ENCODE measurements around the gene NEK10. TPM values are rescaled to one million over a fixed set of nuclear protein-coding genes. Genes with fewer than 3 reads are reported as not detected.
A peak's percentile ranks its signal among the peaks of the same experiment; 100 is the strongest.

NEK10 gene
- polyA plus RNA-seq, 2 of the 4 experiments (the other 2 are of a cell fraction), result 1.7 to 2.9 TPM

DNA sequence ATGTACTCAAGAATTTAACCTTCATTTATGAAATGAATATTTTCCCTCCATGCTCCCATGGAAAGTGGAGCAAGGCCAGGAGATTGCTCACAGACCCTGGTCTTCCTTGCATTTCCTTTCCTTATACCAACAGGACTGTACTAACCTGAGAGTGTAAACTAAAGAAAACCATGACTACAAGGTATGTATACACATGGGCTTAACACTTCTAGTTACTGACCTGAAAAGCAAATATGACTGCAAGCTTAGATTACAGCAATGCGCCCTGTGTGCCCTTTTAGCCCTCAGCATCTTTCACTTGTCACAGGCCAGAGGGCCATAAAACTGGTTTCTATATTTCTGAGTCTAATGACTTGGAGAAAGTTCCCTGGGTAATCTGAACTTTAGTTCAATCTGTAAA is 52.1 kb downstream of the NEK10 start:
- H3K4me3 ChIP-seq, result no peak overlapping the region
- CTCF ChIA-PET, result interaction anchor here (1.2 to 2.0 kb wide), 2 partner anchors 395 to 405 kb away, joined by 3 to 6 read pairs; partner anchors contain the start of gene EOMES
- TF ChIP-seq SMC3 (IDR thresholded peaks at IDR 0.05) (no peak), RAD21 (conservative IDR thresholded peaks at IDR 0.05 in 1 of 2, IDR thresholded peaks at IDR 0.05 in 1 of 2) (no peak), CEBPB (IDR thresholded peaks at IDR 0.05) (no peak), USF2 (IDR thresholded peaks at IDR 0.05) (no peak), CHD2 (IDR thresholded peaks at IDR 0.05; ENCODE audit: low read length, partially characterized antibody) (no peak), NFE2L2 (conservative IDR thresholded peaks at IDR 0.05; ENCODE audit: low read length) (no peak), SREBF2 (IDR thresholded peaks at IDR 0.05) (no peak), BHLHE40 (IDR thresholded peaks at IDR 0.05; ENCODE audit: low read depth, low read length) (no peak), TFCP2L1 (CRISPR knock-in tag; IDR thresholded peaks at IDR 0.05) (no peak)
- no peak overlapping the region for H3K4me2 ChIP-seq
- no peak for FAIRE-seq
- peak in 1 of 2 experiments; percentile 7 for DNase-seq (ENCODE audit: low read depth in 1 of 2, low spot score in 1 of 2)
- H3K4me1 ChIP-seq, result peaks cover 6% of the 10 kb centered on the region; the same call in 2 of the 3 replicates
- H3K27ac ChIP-seq, result no peak overlapping the region
- ATAC-seq, result peak in 1 of 2 experiments; percentile 61; a peak in 3 of 6 replicates
- POLR2A ChIA-PET, result no interaction called here
- 60% methylated on average over 1 of the region's 1 CpG for WGBS (ENCODE audit: missing lambda C conversion rate)
- H3K9me3 ChIP-seq, result no peaks in the 10 kb centered on the region

GRCh38 chr3:27315003-27315402 is 54.2 kb downstream of the NEK10 start:
- ATAC-seq, result no peak
- TF ChIP-seq, protein P1, sequence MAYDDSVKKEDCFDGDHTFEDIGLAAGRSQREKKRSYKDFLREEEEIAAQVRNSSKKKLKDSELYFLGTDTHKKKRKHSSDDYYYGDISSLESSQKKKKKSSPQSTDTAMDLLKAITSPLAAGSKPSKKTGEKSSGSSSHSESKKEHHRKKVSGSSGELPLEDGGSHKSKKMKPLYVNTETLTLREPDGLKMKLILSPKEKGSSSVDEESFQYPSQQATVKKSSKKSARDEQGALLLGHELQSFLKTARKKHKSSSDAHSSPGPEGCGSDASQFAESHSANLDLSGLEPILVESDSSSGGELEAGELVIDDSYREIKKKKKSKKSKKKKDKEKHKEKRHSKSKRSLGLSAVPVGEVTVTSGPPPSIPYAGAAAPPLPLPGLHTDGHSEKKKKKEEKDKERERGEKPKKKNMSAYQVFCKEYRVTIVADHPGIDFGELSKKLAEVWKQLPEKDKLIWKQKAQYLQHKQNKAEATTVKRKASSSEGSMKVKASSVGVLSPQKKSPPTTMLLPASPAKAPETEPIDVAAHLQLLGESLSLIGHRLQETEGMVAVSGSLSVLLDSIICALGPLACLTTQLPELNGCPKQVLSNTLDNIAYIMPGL (CRISPR knock-in tag; IDR thresholded peaks at IDR 0.05; ENCODE audit: borderline replicate concordance), result no peak
- TF ChIP-seq GATA3 (IDR thresholded peaks at IDR 0.05; ENCODE audit: borderline replicate concordance), result no peak
- TF ChIP-seq RNF2 (IDR thresholded peaks at IDR 0.05; ENCODE audit: borderline replicate concordance, low read depth), result no peak
- TF ChIP-seq TP53 (CRISPR knock-in tag; IDR thresholded peaks at IDR 0.05), result no peak
- no peak for TF ChIP-seq HOXB13 (CRISPR knock-in tag; IDR thresholded peaks at IDR 0.05; ENCODE audit: low read depth)
- no peak for TF ChIP-seq E2F6 (IDR thresholded peaks at IDR 0.05; ENCODE audit: borderline replicate concordance, low read depth)
- no peak for TF ChIP-seq ZNF302 (CRISPR knock-in tag; IDR thresholded peaks at IDR 0.05)
- TF ChIP-seq KDM5A (IDR thresholded peaks at IDR 0.05), result no peak
- TF ChIP-seq HDAC2 (IDR thresholded peaks at IDR 0.05), result no peak
- TF ChIP-seq RFX5 (IDR thresholded peaks at IDR 0.05), result no peak
- 82% methylated on average over 2 of the region's 2 CpGs for WGBS (ENCODE audit: missing lambda C conversion rate)
- no peak overlapping the region for H3K27ac ChIP-seq
- H3K4me3 ChIP-seq, result no peak overlapping the region
- DNase-seq (ENCODE audit: low read depth in 1 of 2, low spot score in 1 of 2), result no peak
- H3K4me1 ChIP-seq, result peaks cover 21% of the 10 kb centered on the region
- H3K9me3 ChIP-seq, result peaks cover 3% of the 10 kb centered on the region; the same call in 1 of the 3 replicates
- ChIA-PET CTCF (interaction anchor here (1.2 to 1.7 kb wide), 2 partner anchors 43 to 397 kb away, joined by 3 to 4 read pairs; no protein-coding TSS in a partner anchor), POLR2A (no interaction called here)
- no peak for FAIRE-seq
- no peak overlapping the region for H3K4me2 ChIP-seq

- H3K4me2 ChIP-seq, result peak overlapping the region; percentile 52
- peaks cover 11% of the 10 kb centered on the region; the same call in 1 of the 3 replicates for H3K9me3 ChIP-seq
- no peak for TF ChIP-seq HEYL (CRISPR knock-in tag; IDR thresholded peaks at IDR 0.05)
- no peak for TF ChIP-seq JUN (IDR thresholded peaks at IDR 0.05)
- peak; percentile 88 to 90 for TF ChIP-seq RAD21 (conservative IDR thresholded peaks at IDR 0.05 in 1 of 2, IDR thresholded peaks at IDR 0.05 in 1 of 2)
- TF ChIP-seq, protein P1 (CRISPR knock-in tag; IDR thresholded peaks at IDR 0.05; ENCODE audit: borderline replicate concordance), result no peak
- TF ChIP-seq MAFK (IDR thresholded peaks at IDR 0.05; ENCODE audit: partially characterized antibody), result no peak
- TF ChIP-seq SMC3 (IDR thresholded peaks at IDR 0.05), result peak; percentile 81
- TF ChIP-seq MAZ (IDR thresholded peaks at IDR 0.05; ENCODE audit: borderline replicate concordance, low read depth, low read length), result no peak
- no peak for TF ChIP-seq HDAC2 (IDR thresholded peaks at IDR 0.05)
- no peak for TF ChIP-seq RFX5 (IDR thresholded peaks at IDR 0.05)
- TF ChIP-seq BCL3 (IDR thresholded peaks at IDR 0.05), result no peak
Observed at GRCh38 chr3:27312044-27312668, 57.0 kb downstream of the NEK10 start.

More at GRCh38 chr3:27312044-27312668, 57.0 kb downstream of the NEK10 start:
- H3K4me3 ChIP-seq, result no peak overlapping the region
- 23% methylated on average over 5 of the region's 5 CpGs for WGBS (ENCODE audit: missing lambda C conversion rate)
- DNase-seq (ENCODE audit: low read depth in 1 of 2, low spot score in 1 of 2) (peak; percentile 59 to 84), FAIRE-seq (peak; percentile 96), ATAC-seq (peak; percentile 90 to 93)
- CTCF ChIA-PET, result interaction anchor here (0.6 to 3.2 kb wide), 22 partner anchors 13 to 1010 kb away, joined by 3 to 19 read pairs (median 4); partner anchors contain the start of gene SLC4A7
- H3K27ac ChIP-seq, result peak overlapping the region; percentile 65 to 77; a peak in 5 of 6 replicates
- H3K4me1 ChIP-seq, result peaks cover 24% of the 10 kb centered on the region
- POLR2A ChIA-PET, result interaction anchor here (1.0 kb wide), 1 partner anchor 172 kb away, joined by 4 read pairs; the partner anchor contains the start of gene SLC4A7

Measured in A549 (cell line).